ENCODE results near the gene SPRED2.

The SPRED2 gene

DNA sequence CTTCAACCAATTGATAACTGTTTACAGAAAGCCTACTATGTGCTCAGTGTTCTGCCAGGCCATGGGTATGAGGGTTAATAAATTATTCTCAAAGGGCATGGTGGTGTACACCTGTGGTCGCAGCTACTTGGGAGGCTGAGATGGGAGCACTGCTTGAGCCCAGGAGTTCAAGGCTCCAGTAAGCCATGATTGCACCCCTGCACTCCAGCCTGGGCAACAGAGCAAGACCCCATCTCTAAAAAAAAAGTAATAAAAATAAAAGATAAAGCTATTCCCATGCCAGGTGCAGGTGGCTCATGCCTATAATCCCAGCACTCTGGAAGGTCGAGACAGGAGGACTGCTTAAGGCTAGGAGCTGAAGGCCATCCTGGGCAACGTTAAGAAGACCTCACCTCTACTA lies 8.0 kb downstream of the SPRED2 start:
- H3K4me1 ChIP-seq (ENCODE audit: control insufficient read depth, insufficient read depth, low read length) = peaks cover 15% of the 10 kb centered on the region
- H3K36me3 ChIP-seq (ENCODE audit: control insufficient read depth, insufficient read depth, low read length) = no peaks in the 10 kb centered on the region
- peaks cover 2% of the 10 kb centered on the region for H3K27me3 ChIP-seq (ENCODE audit: control insufficient read depth, insufficient read depth, low read length)
- no peak overlapping the region for H3K9ac ChIP-seq (ENCODE audit: low read depth, low read length)
- H3K9me3 ChIP-seq (ENCODE audit: control insufficient read depth, insufficient read depth, low read length) = no peaks in the 10 kb centered on the region
- no peak overlapping the region for H3K4me3 ChIP-seq (ENCODE audit: low read depth, low read length)

DNA sequence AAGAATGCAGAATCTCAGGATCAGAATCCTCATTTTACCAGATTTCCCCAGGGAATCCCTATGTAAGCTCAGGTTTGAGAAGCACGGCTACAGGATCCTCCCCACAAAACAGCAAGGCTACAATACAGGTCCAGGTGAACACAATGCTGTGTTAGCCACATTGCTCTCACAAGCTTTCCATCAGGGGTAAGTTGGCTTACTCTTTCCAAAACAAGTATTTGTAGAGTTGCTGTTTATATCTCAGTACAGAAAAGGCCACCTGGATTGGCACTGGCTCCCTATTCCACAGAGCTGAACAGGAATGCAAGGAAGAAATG lies 11.0 kb downstream of the SPRED2 start:
- H3K4me1 ChIP-seq (ENCODE audit: control insufficient read depth, insufficient read depth, low read length) = peaks cover 21% of the 10 kb centered on the region
- H3K36me3 ChIP-seq (ENCODE audit: control insufficient read depth, insufficient read depth, low read length) = no peaks in the 10 kb centered on the region
- no peaks in the 10 kb centered on the region for H3K27me3 ChIP-seq (ENCODE audit: control insufficient read depth, insufficient read depth, low read length)
- no peak overlapping the region for H3K4me3 ChIP-seq (ENCODE audit: low read depth, low read length)
- H3K9me3 ChIP-seq (ENCODE audit: control insufficient read depth, insufficient read depth, low read length) = no peaks in the 10 kb centered on the region
- no peak overlapping the region for H3K9ac ChIP-seq (ENCODE audit: low read depth, low read length)

DNA sequence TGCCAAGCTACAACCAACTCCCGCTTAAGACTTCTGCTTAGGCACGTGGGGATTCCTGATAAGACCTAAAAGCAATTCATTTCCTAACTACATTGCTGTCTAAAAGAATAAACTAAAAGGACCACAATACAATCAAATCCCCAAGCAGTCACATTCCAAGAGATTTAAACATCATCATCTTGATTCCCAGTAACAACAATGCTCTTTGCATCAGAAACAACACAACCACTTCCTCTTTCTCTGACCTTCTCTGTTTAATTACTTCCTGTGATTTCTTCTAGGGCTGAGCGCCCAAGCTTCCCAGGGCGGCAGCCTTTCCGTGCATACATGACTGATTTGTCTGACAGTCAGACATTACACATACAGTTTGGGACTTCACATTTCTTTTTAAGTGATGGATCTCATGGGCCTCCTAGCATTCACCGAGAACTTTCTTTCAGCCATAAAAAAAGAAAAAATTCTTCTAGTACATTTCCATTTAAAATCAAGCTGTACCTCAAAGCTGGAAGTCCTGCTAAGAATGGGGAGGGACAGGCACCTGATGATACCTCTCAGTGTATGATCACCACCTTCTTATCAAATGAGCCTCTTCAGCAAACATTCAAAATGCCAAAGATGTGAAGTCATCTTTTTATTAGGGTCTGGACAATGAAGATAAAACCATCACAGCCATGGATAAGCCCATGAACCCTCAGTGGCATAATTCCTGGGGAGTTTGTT lies 11.5 kb downstream of the SPRED2 start:
- Histone ChIP-seq H3K9ac (ENCODE audit: low read depth, low read length) (no peak overlapping the region), H3K4me1 (ENCODE audit: control insufficient read depth, insufficient read depth, low read length) (peaks cover 25% of the 10 kb centered on the region), H3K27me3 (ENCODE audit: control insufficient read depth, insufficient read depth, low read length) (no peaks in the 10 kb centered on the region), H3K4me3 (ENCODE audit: low read depth, low read length) (no peak overlapping the region), H3K36me3 (ENCODE audit: control insufficient read depth, insufficient read depth, low read length) (no peaks in the 10 kb centered on the region), H3K9me3 (ENCODE audit: control insufficient read depth, insufficient read depth, low read length) (no peaks in the 10 kb centered on the region)

DNA sequence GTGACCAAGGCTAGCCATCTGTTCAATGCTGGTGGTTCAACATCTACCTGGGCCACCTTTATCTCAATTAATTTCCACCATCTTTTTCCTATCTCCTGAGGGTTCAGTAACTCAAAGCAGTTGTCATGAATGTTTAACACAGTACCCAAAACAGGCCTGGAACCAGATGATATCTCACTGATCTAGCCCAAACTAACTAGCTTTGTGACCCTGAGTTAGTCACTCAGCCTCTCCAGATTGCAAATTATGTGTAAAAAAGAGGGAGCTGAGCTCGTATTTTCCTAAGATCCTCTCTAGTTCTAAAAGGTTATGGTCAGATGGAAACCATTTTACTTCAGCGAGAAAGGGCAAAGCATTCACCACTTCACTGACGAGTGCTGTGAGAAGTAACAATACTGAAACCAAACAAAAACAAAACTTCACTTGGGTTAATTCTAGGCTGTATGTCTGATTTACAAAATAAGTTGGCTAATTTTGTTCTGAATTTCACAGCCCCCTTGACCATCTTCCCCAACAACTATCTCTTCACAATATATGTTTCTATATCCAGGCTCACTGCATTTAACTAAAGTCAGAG lies 14.8 kb downstream of the SPRED2 start:
- Histone ChIP-seq H3K36me3 (ENCODE audit: control insufficient read depth, insufficient read depth, low read length) (no peaks in the 10 kb centered on the region), H3K9ac (ENCODE audit: low read depth, low read length) (no peak overlapping the region), H3K4me3 (ENCODE audit: low read depth, low read length) (no peak overlapping the region), H3K4me1 (ENCODE audit: control insufficient read depth, insufficient read depth, low read length) (peaks cover 38% of the 10 kb centered on the region), H3K9me3 (ENCODE audit: control insufficient read depth, insufficient read depth, low read length) (no peaks in the 10 kb centered on the region), H3K27me3 (ENCODE audit: control insufficient read depth, insufficient read depth, low read length) (no peaks in the 10 kb centered on the region)

DNA sequence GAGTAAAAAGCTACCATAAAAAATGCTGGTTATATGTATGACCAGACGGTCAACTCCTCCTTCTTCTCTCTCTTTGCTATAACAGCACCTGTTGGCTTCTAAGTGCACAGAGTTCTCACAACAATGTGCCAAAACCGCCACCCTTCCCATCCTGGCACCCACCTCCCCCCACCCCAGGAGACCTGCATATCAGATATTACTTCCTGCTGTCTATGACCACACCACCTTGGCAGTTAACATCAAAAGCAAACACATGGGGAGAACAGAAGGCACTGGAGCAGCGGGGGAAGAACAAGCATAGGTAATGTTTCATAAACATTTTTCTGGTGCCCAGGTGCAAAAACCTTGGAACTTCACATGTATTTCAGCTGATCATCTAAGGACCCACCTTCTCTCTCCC lies 15.5 kb downstream of the SPRED2 start:
- no peaks in the 10 kb centered on the region for H3K36me3 ChIP-seq (ENCODE audit: control insufficient read depth, insufficient read depth, low read length)
- no peak overlapping the region for H3K9ac ChIP-seq (ENCODE audit: low read depth, low read length)
- H3K4me1 ChIP-seq (ENCODE audit: control insufficient read depth, insufficient read depth, low read length) = peaks cover 41% of the 10 kb centered on the region
- H3K27me3 ChIP-seq (ENCODE audit: control insufficient read depth, insufficient read depth, low read length) = no peaks in the 10 kb centered on the region
- H3K4me3 ChIP-seq (ENCODE audit: low read depth, low read length) = no peak overlapping the region
- no peaks in the 10 kb centered on the region for H3K9me3 ChIP-seq (ENCODE audit: control insufficient read depth, insufficient read depth, low read length)

DNA sequence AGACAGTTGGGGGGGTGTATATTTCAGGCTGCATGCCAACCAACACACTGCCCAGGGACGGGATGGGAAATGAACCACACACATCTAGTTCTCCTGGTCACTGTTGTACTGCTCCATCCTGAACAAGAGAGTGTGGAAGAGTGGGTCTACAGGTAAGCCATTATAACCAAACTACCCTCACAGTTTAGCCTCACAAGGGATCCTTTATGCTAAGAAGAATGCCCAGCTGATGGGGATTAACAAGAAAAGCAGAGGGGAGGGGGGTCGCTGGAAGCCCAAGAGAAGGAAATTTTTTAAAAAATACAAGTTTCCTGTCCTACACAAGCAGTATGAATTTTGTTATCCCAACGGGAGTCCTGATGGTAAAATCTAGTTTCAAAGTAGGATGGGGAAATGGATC lies 16.1 kb downstream of the SPRED2 start:
- Histone ChIP-seq H3K9me3 (ENCODE audit: control insufficient read depth, insufficient read depth, low read length) (no peaks in the 10 kb centered on the region), H3K27me3 (ENCODE audit: control insufficient read depth, insufficient read depth, low read length) (no peaks in the 10 kb centered on the region), H3K4me1 (ENCODE audit: control insufficient read depth, insufficient read depth, low read length) (peaks cover 43% of the 10 kb centered on the region), H3K9ac (ENCODE audit: low read depth, low read length) (no peak overlapping the region), H3K36me3 (ENCODE audit: control insufficient read depth, insufficient read depth, low read length) (no peaks in the 10 kb centered on the region), H3K4me3 (ENCODE audit: low read depth, low read length) (no peak overlapping the region)

DNA sequence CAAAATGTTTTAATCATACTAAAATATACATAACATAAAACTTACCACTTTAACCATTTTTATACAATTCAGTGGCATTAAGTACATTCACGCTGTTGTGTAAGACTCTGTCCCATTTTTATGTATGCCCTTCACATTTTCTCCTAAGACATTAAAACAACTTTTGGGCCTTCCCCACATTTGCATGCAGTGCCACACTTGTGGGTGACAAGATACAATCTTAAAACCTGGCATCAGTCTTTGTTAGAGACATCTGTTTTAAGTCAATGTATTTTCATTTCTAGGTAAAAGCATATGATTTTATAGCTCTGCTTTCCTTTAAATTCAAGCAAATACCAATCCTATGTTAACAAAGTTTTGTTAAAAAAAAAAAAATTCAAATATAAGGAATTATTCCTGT lies 17.3 kb downstream of the SPRED2 start:
- Histone ChIP-seq H3K9ac (ENCODE audit: low read depth, low read length) (no peak overlapping the region), H3K27me3 (ENCODE audit: control insufficient read depth, insufficient read depth, low read length) (no peaks in the 10 kb centered on the region), H3K9me3 (ENCODE audit: control insufficient read depth, insufficient read depth, low read length) (no peaks in the 10 kb centered on the region), H3K4me3 (ENCODE audit: low read depth, low read length) (no peak overlapping the region), H3K36me3 (ENCODE audit: control insufficient read depth, insufficient read depth, low read length) (no peaks in the 10 kb centered on the region), H3K4me1 (ENCODE audit: control insufficient read depth, insufficient read depth, low read length) (peaks cover 37% of the 10 kb centered on the region)

DNA sequence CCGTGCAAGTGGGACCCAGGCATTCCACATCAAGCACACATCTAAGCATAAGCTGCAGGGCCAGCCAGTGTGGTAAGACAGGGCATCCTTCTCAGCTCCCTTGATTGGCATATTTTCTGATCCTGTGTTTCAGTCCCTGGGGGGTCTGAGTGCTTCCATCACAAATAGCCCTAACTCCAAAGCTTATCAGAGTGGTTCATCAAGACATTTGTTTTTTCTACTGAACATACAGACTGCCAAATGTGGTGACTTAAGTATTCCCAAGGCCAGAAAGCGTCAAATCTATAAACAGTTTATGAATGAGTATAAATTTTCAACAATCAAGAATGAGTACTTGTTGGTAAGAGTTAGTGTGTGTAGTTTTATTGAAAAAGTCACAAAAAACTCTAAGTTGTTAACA lies 18.8 kb downstream of the SPRED2 start:
- Histone ChIP-seq H3K27me3 (ENCODE audit: control insufficient read depth, insufficient read depth, low read length) (no peaks in the 10 kb centered on the region), H3K36me3 (ENCODE audit: control insufficient read depth, insufficient read depth, low read length) (no peaks in the 10 kb centered on the region), H3K9ac (ENCODE audit: low read depth, low read length) (no peak overlapping the region), H3K4me1 (ENCODE audit: control insufficient read depth, insufficient read depth, low read length) (peaks cover 37% of the 10 kb centered on the region), H3K9me3 (ENCODE audit: control insufficient read depth, insufficient read depth, low read length) (no peaks in the 10 kb centered on the region), H3K4me3 (ENCODE audit: low read depth, low read length) (no peak overlapping the region)

DNA sequence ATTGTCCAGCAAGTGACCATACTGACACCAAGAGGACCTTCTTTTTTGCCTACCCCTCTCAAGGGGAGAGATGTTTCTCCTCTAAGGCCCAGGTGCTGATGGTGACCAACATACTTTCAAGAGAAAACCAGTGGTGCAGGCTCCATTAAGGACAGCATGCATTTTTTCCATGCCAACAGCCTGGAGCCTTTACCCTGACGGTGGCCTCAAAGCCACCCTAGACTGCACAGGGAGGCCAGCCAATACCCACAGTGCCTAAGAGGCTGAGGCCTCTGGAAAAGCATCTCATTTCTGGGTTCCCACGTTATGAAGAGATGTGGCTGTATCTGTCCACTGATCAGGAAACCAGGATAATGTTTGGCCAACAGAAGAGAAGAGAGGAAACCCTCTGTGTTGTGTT lies 19.3 kb downstream of the SPRED2 start:
- peaks cover 37% of the 10 kb centered on the region for H3K4me1 ChIP-seq (ENCODE audit: control insufficient read depth, insufficient read depth, low read length)
- H3K36me3 ChIP-seq (ENCODE audit: control insufficient read depth, insufficient read depth, low read length) = no peaks in the 10 kb centered on the region
- no peaks in the 10 kb centered on the region for H3K27me3 ChIP-seq (ENCODE audit: control insufficient read depth, insufficient read depth, low read length)
- H3K9ac ChIP-seq (ENCODE audit: low read depth, low read length) = no peak overlapping the region
- no peak overlapping the region for H3K4me3 ChIP-seq (ENCODE audit: low read depth, low read length)
- H3K9me3 ChIP-seq (ENCODE audit: control insufficient read depth, insufficient read depth, low read length) = no peaks in the 10 kb centered on the region

DNA sequence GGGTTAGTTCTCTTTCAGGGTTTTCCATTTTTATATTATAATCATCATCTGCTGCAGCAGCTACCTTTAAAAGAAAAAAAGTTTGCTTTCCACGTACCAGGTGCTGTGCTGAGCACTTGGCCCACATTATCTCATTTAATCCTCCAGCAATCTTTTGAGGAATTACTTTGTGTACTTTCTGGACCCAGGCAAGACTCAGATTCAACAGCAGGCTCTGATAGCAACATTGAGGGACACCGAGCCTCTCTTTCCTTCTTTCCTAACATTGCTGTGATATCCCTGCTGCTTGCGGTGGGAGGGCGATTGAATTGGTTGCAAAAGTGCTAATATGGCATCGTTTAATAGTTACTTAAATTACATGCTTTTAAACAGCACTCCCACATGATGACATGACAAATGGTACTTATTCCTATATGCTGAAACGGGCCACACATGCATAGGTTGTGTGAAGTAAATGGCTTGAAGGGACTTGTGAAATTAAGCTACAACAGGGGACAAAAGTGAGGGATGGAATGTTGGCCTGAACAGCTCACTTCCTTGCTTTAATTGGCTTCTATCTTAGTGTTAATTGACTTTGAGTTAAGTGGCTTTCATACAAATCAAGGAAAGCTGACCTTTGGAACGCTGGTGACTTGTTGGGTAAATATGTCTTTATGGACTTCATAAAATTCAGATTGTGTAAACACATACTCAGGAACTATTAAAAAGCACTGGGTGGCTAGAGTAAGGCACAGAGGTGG lies 21.2 kb downstream of the SPRED2 start:
- peaks cover 33% of the 10 kb centered on the region for H3K4me1 ChIP-seq (ENCODE audit: control insufficient read depth, insufficient read depth, low read length)
- no peaks in the 10 kb centered on the region for H3K36me3 ChIP-seq (ENCODE audit: control insufficient read depth, insufficient read depth, low read length)
- H3K9me3 ChIP-seq (ENCODE audit: control insufficient read depth, insufficient read depth, low read length) = no peaks in the 10 kb centered on the region
- H3K4me3 ChIP-seq (ENCODE audit: low read depth, low read length) = no peak overlapping the region
- peak overlapping the region; percentile 8 for H3K9ac ChIP-seq (ENCODE audit: low read depth, low read length)
- no peaks in the 10 kb centered on the region for H3K27me3 ChIP-seq (ENCODE audit: control insufficient read depth, insufficient read depth, low read length)

DNA sequence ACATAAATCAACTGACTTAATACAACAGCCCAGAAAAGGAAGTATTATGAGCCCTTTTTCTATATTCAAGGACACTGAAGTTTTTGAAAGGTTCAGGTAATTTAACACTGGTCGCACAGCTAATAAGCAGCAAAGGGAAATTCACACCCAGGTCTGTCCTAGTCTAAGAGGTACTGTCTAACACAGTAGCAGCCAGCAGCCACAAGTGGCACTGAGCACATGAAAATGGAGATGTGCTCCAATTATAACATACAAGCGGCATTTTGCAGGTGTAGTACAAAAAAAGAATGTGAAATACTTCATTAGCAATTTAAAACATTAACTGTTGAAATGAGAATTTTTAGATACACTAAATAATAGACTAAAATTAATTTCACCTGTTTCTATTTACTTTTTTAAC lies 23.4 kb downstream of the SPRED2 start:
- H3K4me1 ChIP-seq (ENCODE audit: control insufficient read depth, insufficient read depth, low read length) = peaks cover 42% of the 10 kb centered on the region

DNA sequence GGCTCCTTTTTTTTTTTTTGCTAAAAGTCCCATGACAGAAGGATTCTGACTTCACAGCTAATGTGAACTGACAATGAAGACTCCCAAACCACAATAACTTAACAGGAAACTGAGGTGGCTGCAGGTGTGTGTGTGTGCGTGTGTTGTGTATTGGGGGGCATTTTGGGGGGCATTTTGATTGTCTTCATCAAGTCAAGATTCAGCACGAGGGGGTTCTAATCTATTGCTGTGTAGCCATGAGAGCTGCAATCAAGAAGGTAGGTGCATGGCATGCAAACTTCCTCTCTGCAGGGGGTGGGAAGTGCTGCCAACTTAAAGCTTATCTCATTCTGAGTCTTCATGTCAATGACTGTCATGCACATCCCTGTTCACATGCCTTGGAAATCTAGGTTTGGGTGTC lies 25.2 kb downstream of the SPRED2 start:
- Histone ChIP-seq H3K9ac (ENCODE audit: low read depth, low read length) (no peak overlapping the region), H3K4me1 (ENCODE audit: control insufficient read depth, insufficient read depth, low read length) (peaks cover 34% of the 10 kb centered on the region), H3K27me3 (ENCODE audit: control insufficient read depth, insufficient read depth, low read length) (no peaks in the 10 kb centered on the region), H3K36me3 (ENCODE audit: control insufficient read depth, insufficient read depth, low read length) (no peaks in the 10 kb centered on the region), H3K9me3 (ENCODE audit: control insufficient read depth, insufficient read depth, low read length) (no peaks in the 10 kb centered on the region), H3K4me3 (ENCODE audit: low read depth, low read length) (no peak overlapping the region)

More for the DNA sequence above, 23.4 kb downstream of the SPRED2 start:
- H3K36me3 ChIP-seq (ENCODE audit: control insufficient read depth, insufficient read depth, low read length) = no peaks in the 10 kb centered on the region
- H3K27me3 ChIP-seq (ENCODE audit: control insufficient read depth, insufficient read depth, low read length) = no peaks in the 10 kb centered on the region
- H3K9ac ChIP-seq (ENCODE audit: low read depth, low read length) = no peak overlapping the region
- H3K9me3 ChIP-seq (ENCODE audit: control insufficient read depth, insufficient read depth, low read length) = no peaks in the 10 kb centered on the region
- no peak overlapping the region for H3K4me3 ChIP-seq (ENCODE audit: low read depth, low read length)

All from iPS-15b (cell line).